ENCODE results near the gene DELE1.

The DELE1 gene, protein sequence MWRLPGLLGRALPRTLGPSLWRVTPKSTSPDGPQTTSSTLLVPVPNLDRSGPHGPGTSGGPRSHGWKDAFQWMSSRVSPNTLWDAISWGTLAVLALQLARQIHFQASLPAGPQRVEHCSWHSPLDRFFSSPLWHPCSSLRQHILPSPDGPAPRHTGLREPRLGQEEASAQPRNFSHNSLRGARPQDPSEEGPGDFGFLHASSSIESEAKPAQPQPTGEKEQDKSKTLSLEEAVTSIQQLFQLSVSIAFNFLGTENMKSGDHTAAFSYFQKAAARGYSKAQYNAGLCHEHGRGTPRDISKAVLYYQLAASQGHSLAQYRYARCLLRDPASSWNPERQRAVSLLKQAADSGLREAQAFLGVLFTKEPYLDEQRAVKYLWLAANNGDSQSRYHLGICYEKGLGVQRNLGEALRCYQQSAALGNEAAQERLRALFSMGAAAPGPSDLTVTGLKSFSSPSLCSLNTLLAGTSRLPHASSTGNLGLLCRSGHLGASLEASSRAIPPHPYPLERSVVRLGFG

GRCh38 chr5:141923448-141924313 is at the start of gene DELE1:
TSS of gene DELE1 (plus strand) at chr5:141923871. CDS start at chr5:141923942, 71 bp downstream.
- DNase-seq (ENCODE audit: low read depth in 1 of 2, low spot score in 1 of 2) = peak; percentile 73 to 91

GRCh38 chr5:141873933-141874261 is 49.8 kb upstream of the DELE1 start:
- DNase-seq (ENCODE audit: low read depth in 1 of 2, low spot score in 1 of 2) = no peak

DNA sequence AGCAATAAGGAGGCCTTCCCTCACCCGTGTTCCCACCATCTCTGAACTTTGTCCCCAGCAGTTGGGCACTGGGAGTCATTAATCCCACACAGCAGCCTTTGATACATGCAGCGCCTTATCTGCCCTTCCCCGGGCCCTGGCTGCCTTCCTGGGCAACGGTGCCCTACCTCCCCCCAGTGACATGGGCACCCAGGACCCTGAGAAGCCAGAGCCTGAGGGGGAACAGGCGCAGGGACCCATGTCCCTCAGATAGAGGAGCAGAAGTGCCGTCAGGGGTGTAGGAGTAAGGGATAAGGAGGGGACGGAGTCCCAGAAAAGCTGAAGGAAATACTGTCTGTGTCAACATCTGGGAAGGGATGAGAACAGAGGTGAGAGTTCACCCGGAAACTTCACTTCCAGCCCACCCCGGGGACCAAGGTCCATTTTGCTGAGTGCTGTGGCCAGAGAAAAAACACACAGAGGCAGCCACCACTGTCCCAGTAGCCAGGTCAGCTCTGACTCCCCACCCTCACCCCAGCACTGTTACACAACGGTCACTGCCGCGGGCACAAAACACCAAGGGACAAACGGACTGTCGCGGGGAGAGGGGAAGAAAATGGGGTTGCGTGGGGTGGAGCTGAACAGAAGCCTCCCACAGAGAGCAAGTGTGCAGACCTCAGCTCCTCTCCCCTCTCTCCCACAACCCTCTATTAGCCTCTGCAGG is 49.3 kb upstream of the DELE1 start:
- no peak for DNase-seq (ENCODE audit: low read depth in 1 of 2, low spot score in 1 of 2)

DNA sequence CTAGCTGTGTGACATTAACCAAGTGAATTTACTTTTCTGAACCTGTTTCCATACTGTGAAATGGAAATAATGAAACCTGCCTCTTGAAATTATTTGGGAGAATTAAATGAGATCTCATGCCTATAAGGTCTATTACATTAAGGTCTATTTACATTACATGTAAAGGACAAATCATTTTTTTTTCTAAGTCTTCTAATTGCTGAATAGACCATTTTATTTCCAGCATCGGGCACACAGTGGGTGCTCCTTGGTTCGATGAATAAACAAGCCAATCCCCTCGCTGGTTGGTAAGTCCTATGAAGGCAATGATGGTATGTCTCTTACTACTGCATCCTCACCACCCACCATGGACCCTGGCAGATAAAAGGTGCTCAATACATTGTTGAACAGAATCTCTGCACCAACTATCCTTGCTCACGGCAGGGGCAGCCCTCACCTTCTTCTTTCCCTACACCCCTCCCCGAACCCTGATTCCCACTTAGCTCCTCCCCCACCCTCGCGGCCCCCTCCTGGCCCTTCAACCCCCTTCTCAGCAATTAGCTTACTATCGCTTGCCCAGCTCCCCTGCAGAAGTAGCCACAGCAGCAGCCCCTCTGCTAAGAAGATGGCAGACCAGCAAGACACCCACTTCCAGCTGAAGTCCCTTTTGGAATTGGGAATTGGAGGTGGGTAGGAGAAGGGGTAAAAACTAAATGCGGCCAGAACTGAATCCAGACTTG is 48.5 kb upstream of the DELE1 start:
- no peak for DNase-seq (ENCODE audit: low read depth in 1 of 2, low spot score in 1 of 2)

DNA sequence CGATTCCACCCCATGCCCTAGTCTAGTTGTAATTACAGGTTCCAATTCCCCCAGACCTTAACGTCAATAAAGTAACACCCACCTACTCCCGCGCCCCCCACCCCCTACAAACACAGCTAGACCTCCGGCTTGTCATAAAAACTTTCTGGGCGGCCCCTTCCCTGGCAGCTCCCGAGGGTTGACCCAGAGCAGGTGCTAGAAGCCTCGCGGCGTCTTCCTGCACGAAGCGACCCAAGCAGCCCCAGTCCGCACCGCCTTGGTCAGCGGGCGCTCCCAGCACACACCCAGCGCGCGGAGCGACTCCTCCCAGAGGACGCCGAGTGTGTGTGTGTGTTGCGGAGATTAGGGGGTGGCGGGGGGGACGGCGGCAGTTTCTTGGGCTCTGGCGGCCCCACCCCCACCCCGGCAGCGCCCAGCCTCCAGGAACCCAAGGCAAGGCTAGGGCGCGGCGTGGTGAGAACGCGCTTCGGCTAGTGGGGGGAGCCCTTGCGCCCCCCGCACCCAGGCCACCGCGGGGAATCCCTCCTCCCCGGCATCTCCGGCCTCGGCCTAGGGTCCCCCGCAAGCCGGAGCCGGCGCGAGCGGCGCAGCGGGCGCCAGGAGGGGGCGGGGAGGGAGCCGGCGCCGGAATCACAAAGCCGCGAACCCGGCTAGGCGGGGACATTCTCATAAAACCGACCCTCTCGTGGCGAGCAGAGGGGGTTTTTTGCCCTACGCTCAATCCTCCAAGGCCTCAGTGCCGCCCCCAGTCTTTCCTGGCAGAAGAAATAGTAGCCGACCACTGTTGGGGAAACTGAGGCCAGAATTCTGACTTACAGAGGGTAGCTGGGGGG is 47.7 kb upstream of the DELE1 start:
- DNase-seq (ENCODE audit: low read depth in 1 of 2, low spot score in 1 of 2) = no peak

DNA sequence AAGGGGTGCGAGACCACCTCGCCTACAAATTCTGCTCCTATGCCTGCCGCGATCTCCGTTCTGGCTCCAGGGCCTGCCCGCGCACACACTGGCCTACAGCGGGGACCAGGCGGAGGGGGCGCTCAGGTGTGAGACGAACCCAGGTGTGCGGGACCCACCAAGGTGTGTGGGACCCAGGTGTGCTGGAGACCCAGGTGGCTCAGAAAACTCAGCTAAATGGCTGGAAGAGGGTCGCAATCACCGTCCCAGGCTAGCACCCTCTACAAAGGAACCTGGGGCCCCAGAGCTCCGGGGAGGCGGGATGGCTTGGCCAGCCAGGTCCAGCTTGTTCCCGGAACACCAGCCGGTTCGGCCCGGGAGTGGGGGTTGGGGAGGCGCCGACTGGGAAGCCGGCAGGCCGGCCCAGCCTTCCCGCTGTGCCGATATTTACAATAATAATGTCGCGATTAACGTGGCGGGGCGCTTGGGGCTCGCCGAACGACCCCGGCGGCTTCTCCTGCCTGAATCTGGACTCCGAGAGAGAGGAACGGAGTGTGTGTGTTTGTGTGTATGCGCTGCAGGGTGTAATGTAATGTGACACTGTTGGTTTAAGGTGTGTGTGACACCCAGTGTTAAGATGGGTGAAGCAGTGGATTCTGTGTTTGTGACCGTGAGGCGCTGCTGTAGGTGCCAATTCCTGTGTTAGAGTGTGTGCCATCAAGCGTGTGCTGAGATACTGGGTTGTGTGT is 46.9 kb upstream of the DELE1 start:
- no peak for DNase-seq (ENCODE audit: low read depth in 1 of 2, low spot score in 1 of 2)

DNA sequence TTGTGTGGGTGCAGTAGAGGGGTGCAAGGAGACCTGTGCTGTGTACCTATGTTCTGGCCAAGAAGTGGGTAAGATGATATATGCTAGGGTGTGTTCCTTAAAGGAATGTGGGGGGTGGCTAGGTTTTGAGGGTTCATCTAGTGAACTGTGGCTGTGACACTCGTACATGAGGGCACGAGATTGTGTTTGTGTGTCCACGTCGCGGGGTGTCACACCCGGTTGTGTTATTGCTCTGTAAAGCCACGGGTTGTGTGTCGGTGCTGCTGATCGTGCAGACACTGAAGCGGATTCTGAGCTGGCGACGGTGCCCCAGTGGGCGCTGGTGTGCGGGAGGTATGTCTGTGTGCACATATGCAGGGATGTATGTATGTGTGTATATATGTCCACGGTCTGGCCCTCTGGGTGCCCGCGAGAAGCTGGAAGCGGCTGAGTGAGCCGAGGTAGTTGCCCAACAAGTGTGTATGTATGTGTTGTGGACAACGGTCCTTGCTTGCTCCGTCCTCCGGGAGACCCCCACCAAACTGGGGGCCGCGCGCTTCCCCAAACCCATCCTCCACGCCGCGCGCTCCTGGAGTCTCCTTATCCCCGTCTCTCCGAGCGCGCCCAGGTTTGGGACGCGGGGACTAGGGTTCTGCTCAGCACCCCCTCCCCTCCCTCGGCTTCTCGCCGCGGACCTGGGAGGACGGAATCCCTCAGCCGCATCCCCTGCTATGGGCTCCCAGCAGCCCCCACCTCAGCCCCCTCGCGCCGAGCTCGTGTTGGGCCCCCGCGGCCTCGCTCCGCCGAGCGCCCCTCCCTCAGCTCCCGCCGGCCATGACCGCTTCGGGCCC is 46.1 kb upstream of the DELE1 start:
- no peak for DNase-seq (ENCODE audit: low read depth in 1 of 2, low spot score in 1 of 2)

GRCh38 chr5:141878186-141878710 is 45.4 kb upstream of the DELE1 start, which contains the start of gene PCDH1:
TSS of gene PCDH1 (minus strand) at chr5:141878410. CDS start at chr5:141878262, 148 bp downstream.
- no peak for DNase-seq (ENCODE audit: low read depth in 1 of 2, low spot score in 1 of 2)

- peak; percentile 65 to 70 for DNase-seq (ENCODE audit: low read depth in 1 of 2, low spot score in 1 of 2)
Observed at GRCh38 chr5:141878711-141879425, 44.8 kb upstream of the DELE1 start.

GRCh38 chr5:141879426-141879759 is 44.3 kb upstream of the DELE1 start:
- DNase-seq (ENCODE audit: low read depth in 1 of 2, low spot score in 1 of 2) = no peak

- no peak for DNase-seq (ENCODE audit: low read depth in 1 of 2, low spot score in 1 of 2)
Observed at GRCh38 chr5:141879941-141880738, 43.5 kb upstream of the DELE1 start.

- no peak for DNase-seq (ENCODE audit: low read depth in 1 of 2, low spot score in 1 of 2)
Observed at GRCh38 chr5:141880961-141881801, 42.5 kb upstream of the DELE1 start.

DNA sequence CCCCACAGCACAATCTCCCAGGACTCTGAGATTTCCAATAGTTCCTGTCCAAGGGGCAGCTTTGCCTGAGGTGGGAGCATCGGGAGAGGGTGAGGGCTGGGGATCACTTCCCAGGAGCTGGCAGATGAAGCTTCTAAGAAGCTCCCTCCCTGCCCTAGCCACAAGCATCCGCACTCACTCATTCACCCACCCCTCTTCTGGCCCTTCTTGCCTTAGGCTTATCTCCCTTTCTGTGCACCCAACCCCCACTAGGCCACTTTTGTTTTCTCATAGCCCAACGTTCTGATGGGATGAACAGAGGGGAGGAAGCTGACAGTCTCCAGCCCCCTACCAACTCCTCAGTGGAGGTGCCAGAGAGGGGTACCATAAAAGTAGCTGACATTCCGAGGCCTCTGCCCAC is 41.8 kb upstream of the DELE1 start:
- DNase-seq (ENCODE audit: low read depth in 1 of 2, low spot score in 1 of 2) = no peak

DNA sequence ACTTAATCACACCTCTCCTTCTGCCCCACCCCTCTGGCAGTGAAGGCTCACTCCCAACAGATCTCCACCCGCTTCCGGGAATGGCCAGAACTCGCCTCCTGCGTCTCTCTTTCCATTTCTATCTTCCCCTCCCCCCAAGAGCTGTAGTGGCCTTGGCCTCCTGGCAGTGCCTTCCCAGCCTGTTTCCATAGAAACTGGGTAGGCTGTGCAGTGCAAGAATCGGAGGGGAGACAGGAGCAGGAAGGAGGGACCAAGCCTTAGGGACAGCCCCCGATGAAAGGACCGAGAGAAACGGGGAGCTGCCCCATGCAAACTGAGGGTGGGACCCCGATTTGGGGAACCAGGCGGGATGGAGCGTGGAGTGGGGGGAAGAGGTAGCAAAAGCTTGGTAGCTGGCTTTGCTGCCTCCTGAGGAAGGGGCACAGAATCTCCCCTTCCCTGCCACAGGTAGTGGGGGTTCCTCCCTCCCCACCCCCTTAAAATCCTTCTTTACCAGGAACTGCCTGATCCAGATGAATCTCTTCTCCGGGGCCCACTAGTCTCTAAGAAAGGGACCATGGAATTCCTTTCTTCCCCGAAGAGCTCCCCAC is 41.0 kb upstream of the DELE1 start:
- DNase-seq (ENCODE audit: low read depth in 1 of 2, low spot score in 1 of 2) = no peak

DNA sequence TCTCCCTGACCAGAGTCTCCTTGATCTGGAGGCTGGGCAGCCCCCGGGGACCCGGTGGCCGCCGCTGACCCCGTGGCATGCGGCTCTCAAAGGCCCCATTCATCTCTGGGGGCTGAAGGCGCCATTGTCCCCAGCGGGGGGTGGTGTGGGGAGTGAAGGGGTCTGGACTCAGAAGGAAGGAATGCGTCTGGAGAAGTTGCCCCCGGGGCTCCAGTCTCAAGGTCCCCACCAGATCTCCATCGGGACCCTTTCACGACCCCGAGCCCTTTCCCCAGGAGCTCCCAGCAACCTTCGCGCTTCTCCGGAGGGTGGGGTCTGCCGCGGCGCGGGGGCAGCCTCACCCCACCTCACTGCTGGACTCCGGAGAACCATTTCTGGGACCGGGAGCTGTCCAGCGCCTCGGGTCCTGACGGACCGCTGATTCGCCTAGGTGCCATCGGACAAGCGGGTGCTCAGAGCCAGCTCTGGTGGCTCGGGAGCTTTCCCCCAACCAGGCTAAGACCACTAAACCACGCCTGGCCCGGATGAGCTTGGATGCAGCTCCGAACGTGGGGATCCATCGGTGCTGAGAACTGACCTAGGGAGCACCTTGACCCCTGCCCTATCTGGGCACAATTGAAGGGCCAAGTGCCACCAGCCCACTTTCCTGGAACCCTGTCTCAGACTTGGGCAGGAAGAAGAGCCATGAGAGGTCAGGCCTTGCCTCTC is 40.3 kb upstream of the DELE1 start:
- DNase-seq (ENCODE audit: low read depth in 1 of 2, low spot score in 1 of 2) = no peak
